ENCODE results near the gene PSMD12.
A peak's percentile ranks its signal among the peaks of the same experiment; 100 is the strongest.

Gene PSMD12

GRCh38 chr17:67376415-67376736 is 10.0 kb upstream of the PSMD12 start:
- Mint-ChIP-seq H3K36me3 (no peaks in the 10 kb centered on the region), H3K27ac (peak overlapping the region; percentile 58)

GRCh38 chr17:67375716-67376115 is 9.3 kb upstream of the PSMD12 start:
- ATAC-seq = no peak
- H3K27ac Mint-ChIP-seq = no peak overlapping the region
- H3K9me3 Mint-ChIP-seq = no peaks in the 10 kb centered on the region
- H3K4me1 Mint-ChIP-seq = peaks cover 30% of the 10 kb centered on the region
- no peak overlapping the region for H3K4me3 Mint-ChIP-seq
- H3K27me3 Mint-ChIP-seq = no peaks in the 10 kb centered on the region
- H3K36me3 Mint-ChIP-seq = no peaks in the 10 kb centered on the region

More at GRCh38 chr17:67376415-67376736, 10.0 kb upstream of the PSMD12 start:
- Mint-ChIP-seq H3K4me1 (peaks cover 30% of the 10 kb centered on the region), H3K4me3 (peak overlapping the region; percentile 76), H3K27me3 (no peaks in the 10 kb centered on the region), H3K9me3 (no peaks in the 10 kb centered on the region)
- no peak for ATAC-seq

GRCh38 chr17:67375054-67375427 is 8.7 kb upstream of the PSMD12 start:
- no peak for ATAC-seq
- Mint-ChIP-seq H3K9me3 (no peaks in the 10 kb centered on the region), H3K4me3 (peak overlapping the region; percentile 10), H3K27me3 (no peaks in the 10 kb centered on the region), H3K4me1 (peaks cover 29% of the 10 kb centered on the region), H3K27ac (peak overlapping the region; percentile 28), H3K36me3 (no peaks in the 10 kb centered on the region)

GRCh38 chr17:67374329-67375053 is 8.1 kb upstream of the PSMD12 start:
- no peaks in the 10 kb centered on the region for H3K36me3 Mint-ChIP-seq
- ATAC-seq = peak; percentile 59
- H3K27me3 Mint-ChIP-seq = no peaks in the 10 kb centered on the region
- H3K4me1 Mint-ChIP-seq = peaks cover 23% of the 10 kb centered on the region
- peak overlapping the region; percentile 10 for H3K4me3 Mint-ChIP-seq
- peak overlapping the region; percentile 28 for H3K27ac Mint-ChIP-seq
- no peaks in the 10 kb centered on the region for H3K9me3 Mint-ChIP-seq

- Mint-ChIP-seq H3K36me3 (no peaks in the 10 kb centered on the region), H3K4me1 (peaks cover 15% of the 10 kb centered on the region)
Observed at GRCh38 chr17:67372751-67373150, 6.4 kb upstream of the PSMD12 start.

GRCh38 chr17:67369676-67370075 is 3.3 kb upstream of the PSMD12 start:
- Mint-ChIP-seq H3K4me1 (peaks cover 19% of the 10 kb centered on the region), H3K4me3 (no peak overlapping the region), H3K9me3 (no peaks in the 10 kb centered on the region), H3K27me3 (no peaks in the 10 kb centered on the region), H3K36me3 (no peaks in the 10 kb centered on the region), H3K27ac (no peak overlapping the region)
- no peak for ATAC-seq

More at GRCh38 chr17:67372751-67373150, 6.4 kb upstream of the PSMD12 start:
- Mint-ChIP-seq H3K4me3 (no peak overlapping the region), H3K9me3 (no peaks in the 10 kb centered on the region), H3K27ac (no peak overlapping the region), H3K27me3 (no peaks in the 10 kb centered on the region)
- no peak for ATAC-seq

GRCh38 chr17:67365738-67366192 is 612 bp downstream of the PSMD12 start:
- peak overlapping the region; percentile 88 for H3K27ac Mint-ChIP-seq
- ATAC-seq = peak; percentile 46
- peaks cover 42% of the 10 kb centered on the region for H3K4me1 Mint-ChIP-seq
- H3K36me3 Mint-ChIP-seq = peaks cover 4% of the 10 kb centered on the region
- no peaks in the 10 kb centered on the region for H3K27me3 Mint-ChIP-seq
- H3K9me3 Mint-ChIP-seq = no peaks in the 10 kb centered on the region
- peak overlapping the region; percentile 87 for H3K4me3 Mint-ChIP-seq

GRCh38 chr17:67364847-67365737 is 1.3 kb downstream of the PSMD12 start:
- Mint-ChIP-seq H3K27me3 (no peaks in the 10 kb centered on the region), H3K4me1 (peaks cover 49% of the 10 kb centered on the region), H3K4me3 (peak overlapping the region; percentile 87), H3K36me3 (peaks cover 11% of the 10 kb centered on the region), H3K9me3 (no peaks in the 10 kb centered on the region), H3K27ac (peak overlapping the region; percentile 88)
- no peak for ATAC-seq

- H3K36me3 Mint-ChIP-seq = peaks cover 13% of the 10 kb centered on the region
- H3K4me1 Mint-ChIP-seq = peaks cover 62% of the 10 kb centered on the region
- no peak overlapping the region for H3K4me3 Mint-ChIP-seq
- no peak overlapping the region for H3K27ac Mint-ChIP-seq
- no peak for ATAC-seq
- no peaks in the 10 kb centered on the region for H3K9me3 Mint-ChIP-seq
- H3K27me3 Mint-ChIP-seq = no peaks in the 10 kb centered on the region
Observed at GRCh38 chr17:67362173-67362572, 4.2 kb downstream of the PSMD12 start.

GRCh38 chr17:67360880-67361279 is 5.5 kb downstream of the PSMD12 start:
- Mint-ChIP-seq H3K36me3 (peaks cover 17% of the 10 kb centered on the region), H3K27me3 (no peaks in the 10 kb centered on the region), H3K4me1 (peaks cover 60% of the 10 kb centered on the region), H3K9me3 (no peaks in the 10 kb centered on the region), H3K4me3 (no peak overlapping the region), H3K27ac (no peak overlapping the region)
- no peak for ATAC-seq

GRCh38 chr17:67359960-67360791 is 6.2 kb downstream of the PSMD12 start:
- H3K4me1 Mint-ChIP-seq = peaks cover 53% of the 10 kb centered on the region
- H3K27ac Mint-ChIP-seq = peak overlapping the region; percentile 31
- no peak for ATAC-seq
- peaks cover 24% of the 10 kb centered on the region for H3K36me3 Mint-ChIP-seq
- no peaks in the 10 kb centered on the region for H3K9me3 Mint-ChIP-seq
- no peak overlapping the region for H3K4me3 Mint-ChIP-seq
- H3K27me3 Mint-ChIP-seq = no peaks in the 10 kb centered on the region

- no peak for ATAC-seq
- Mint-ChIP-seq H3K27ac (no peak overlapping the region), H3K9me3 (no peaks in the 10 kb centered on the region), H3K4me1 (peaks cover 38% of the 10 kb centered on the region), H3K36me3 (peaks cover 34% of the 10 kb centered on the region), H3K4me3 (no peak overlapping the region), H3K27me3 (no peaks in the 10 kb centered on the region)
Observed at GRCh38 chr17:67358612-67359011, 7.8 kb downstream of the PSMD12 start.

- no peak overlapping the region for H3K4me3 Mint-ChIP-seq
- no peaks in the 10 kb centered on the region for H3K9me3 Mint-ChIP-seq
- peaks cover 38% of the 10 kb centered on the region for H3K36me3 Mint-ChIP-seq
- H3K27ac Mint-ChIP-seq = no peak overlapping the region
- no peaks in the 10 kb centered on the region for H3K27me3 Mint-ChIP-seq
- no peak for ATAC-seq
- peaks cover 7% of the 10 kb centered on the region for H3K4me1 Mint-ChIP-seq
Observed at GRCh38 chr17:67353929-67354574, 12.3 kb downstream of the PSMD12 start.

GRCh38 chr17:67353161-67353560 is 13.2 kb downstream of the PSMD12 start:
- Mint-ChIP-seq H3K9me3 (no peaks in the 10 kb centered on the region), H3K4me1 (no peaks in the 10 kb centered on the region), H3K27me3 (no peaks in the 10 kb centered on the region), H3K36me3 (peaks cover 38% of the 10 kb centered on the region), H3K27ac (no peak overlapping the region), H3K4me3 (no peak overlapping the region)
- no peak for ATAC-seq

GRCh38 chr17:67349420-67349819 is 17.0 kb downstream of the PSMD12 start:
- peaks cover 46% of the 10 kb centered on the region for H3K36me3 Mint-ChIP-seq
- no peaks in the 10 kb centered on the region for H3K27me3 Mint-ChIP-seq
- ATAC-seq = no peak
- H3K4me3 Mint-ChIP-seq = no peak overlapping the region
- no peaks in the 10 kb centered on the region for H3K9me3 Mint-ChIP-seq
- no peaks in the 10 kb centered on the region for H3K4me1 Mint-ChIP-seq
- no peak overlapping the region for H3K27ac Mint-ChIP-seq
